ENCODE data around the gene IL21R.
A peak's percentile ranks its signal among the peaks of the same experiment; 100 is the strongest.
"Not testable (repeated sequence)": the region's sequence is repeated elsewhere in the genome, so short reads cannot be mapped to it uniquely, and the experiment has no call there.

The IL21R gene

DNA sequence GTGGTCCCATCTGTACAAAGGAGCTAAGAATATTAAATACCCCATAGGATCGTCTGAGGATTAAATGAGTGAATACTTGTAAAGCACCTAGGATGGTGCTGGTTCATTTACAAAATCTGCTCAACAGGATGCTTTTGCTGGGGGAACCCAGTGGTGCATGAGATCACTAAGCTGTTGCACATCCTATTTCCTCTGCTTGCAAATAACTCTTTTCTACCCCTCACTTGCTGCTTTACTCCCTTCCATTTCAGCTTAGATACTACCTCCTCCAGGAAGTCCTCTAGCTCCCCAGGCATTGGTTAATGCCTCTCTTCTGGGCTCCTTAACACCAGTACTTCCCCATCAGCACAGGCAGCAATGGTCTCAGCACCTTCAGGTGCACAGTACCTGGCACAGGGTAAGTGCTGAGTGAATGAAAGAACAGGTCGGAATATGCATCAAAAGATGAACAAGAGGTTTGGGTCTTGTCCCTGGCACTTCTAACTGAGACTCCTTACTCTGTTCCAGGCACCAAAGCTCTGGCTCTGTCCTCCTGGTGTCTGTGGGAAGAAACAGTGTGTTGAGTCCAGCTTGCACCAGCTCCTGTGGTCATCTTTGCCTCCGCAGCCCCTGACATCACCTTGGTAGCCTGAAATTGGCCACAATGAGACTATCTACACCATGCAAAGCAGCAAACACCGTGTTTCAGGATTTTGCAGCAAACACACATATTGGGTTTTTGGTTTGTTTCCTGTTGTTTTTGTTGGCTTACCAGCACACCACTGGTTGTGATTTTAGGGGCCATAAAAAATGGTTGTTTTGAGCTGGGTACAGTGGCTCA lies 24.1 kb upstream of the IL21R start:
- no peak for DNase-seq

DNA sequence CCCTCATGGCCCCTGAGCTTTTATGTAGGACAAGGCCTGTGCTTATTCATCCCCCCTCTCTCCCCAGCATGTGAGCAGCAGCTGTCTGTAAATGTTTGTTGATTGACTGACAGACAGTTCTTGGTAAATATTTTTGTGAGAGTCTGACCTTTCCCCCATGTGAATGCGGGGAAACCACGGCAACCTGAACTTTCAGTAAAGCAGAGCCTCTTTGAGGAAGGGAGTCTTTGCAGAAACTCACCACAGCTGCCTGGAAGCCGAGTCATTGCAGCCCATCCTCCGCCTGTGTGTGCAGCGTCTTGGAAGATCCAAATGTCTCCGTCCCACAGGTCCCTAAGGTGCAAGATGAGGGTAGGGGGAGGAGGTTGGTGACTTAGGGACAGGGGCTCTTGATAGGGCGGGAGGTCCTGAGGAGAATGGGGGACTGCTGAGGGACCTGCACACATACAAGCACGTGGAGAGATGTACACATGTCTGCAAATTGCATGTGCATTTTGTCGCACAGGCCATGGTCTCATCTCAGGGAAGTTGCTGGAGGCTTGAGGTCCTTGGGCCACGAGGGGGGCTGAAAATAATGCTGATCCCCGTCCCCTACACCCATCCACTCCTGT lies 23.0 kb upstream of the IL21R start:
- peak in 1 of 2 donors; percentile 46 for DNase-seq

DNA sequence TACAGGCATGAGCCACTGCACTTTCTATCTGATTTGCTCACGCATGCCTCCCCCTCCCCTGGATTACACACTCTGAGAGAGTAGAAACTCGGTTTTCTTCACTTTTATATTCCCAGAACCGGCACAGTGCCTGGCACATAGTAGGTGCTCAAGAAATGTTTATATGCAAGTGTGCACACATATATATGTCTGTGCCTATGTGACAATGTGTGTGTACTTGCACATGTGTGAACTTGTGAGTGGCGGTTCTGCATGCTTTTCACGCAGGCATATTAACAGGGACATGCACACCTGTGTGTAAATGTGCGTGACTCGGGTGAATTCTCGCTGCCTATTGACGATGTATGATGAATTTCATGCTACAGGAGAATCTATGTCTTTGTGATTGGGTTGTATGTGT lies 22.1 kb upstream of the IL21R start:
- no peak for DNase-seq

DNA sequence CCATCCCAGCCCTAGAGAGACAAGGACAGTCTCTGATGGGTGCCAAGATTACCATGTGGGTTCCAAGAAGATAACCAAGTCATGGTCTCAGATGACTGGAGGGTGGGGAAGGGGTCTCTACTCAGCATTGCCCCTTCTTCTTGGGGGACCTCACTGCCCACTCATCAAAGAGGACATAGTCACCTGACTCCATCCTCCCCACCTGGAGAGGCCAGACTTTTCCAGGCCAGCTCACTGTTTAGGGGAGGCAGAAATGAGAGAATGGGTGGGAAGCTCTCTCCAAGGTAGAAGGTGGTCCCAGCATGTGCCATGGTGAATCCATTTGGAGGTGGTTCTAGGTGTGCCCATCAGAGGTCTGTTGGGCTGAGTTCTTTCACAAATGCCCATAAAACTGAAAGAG lies 20.7 kb upstream of the IL21R start:
- peak in 1 of 2 donors; percentile 11 for DNase-seq

DNA sequence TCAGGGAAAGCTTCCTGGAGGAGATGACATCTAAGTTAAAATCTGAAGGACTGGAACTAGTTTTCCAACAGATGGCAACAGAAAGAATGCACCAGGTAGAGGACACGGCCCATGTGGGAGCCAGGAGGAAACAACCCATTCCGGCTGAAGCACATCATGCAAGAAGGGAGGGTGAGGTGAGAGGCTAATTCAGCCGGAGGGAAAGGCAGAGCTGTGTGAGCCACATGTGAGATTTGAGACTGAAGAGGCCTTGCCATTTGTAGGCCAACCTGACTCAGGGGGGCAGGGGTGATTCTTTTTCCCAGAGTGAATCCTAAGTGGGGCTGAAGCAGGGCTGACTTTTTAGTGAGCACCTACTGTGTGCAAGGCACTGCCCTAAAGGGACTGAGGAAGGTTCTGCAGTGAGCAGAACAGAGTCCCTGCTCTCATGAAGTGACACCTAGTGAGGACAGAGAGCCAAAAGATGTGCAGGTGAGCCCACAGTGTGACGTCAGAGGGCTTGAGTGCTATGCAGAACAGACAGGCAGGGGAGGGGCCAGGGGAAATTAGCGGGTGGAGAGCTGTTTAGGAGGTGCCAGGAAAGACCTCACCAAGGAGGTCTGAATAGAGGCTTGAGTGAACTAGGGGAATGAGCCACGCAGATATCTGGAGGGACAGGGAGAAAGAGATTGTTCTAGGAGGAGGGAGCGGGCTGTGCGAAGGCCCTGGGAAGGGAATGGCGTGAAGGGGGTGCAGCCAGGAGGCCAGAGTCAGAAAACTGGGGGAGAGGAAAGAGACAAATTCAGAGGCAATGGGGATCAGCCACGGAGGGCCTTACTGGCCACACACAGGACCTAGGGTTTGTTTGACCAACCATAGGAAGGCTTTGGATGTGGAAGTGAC lies 19.8 kb upstream of the IL21R start:
- peak in 1 of 2 donors; percentile 16 for DNase-seq

DNA sequence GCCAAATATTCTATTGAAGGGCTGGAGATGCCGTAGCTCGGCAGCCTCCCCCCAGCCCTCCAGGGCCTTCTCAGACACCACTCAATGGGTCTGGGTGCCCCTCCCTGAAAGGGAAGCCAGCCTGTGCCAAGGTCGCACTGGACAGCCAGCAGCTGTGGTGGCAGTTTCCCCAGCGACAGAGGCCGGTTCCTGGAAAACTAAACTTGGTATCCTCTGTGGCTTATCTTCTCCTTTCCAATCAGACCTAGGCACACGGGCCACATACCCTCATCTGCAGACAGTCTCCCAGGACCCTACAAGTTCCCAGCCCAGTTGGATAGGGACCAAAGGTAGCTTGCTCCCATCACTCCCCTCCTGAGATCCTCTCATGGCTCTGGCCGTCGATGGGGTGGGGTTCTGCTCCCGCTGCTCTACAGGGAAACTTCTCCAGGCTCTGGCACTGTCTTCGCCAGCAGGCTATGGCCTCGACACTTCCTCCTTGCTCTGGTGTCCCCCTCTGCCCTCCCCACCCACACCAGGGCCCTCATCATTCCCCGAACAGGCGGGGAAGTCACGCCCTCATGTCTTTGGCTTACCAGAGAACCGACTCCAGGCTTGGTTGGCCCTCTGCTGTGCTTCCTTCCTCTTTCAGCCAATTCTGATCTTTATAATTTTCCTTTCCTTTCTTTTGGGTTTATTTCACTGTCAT lies 18.3 kb upstream of the IL21R start:
- peak in 1 of 2 donors; percentile 9 for DNase-seq

DNA sequence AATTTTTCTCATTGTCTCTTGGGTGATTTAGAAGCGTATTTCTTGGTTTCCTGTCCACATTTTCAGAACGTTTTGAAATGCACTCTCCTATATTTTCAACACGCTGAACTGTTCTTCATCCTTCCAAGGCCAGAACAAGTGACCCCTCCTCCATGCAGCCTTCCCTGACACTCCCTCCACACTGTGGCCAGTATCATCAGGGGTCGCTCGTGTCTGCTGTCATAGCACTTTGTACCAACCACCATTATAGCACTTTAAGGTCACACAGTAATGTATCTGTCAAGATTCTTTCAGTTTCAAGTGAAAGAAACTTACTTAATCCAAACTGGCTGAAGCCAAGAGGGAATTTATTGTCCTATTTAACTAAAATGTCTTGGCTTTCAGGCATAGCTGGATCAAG lies 17.5 kb upstream of the IL21R start:
- no peak for DNase-seq

DNA sequence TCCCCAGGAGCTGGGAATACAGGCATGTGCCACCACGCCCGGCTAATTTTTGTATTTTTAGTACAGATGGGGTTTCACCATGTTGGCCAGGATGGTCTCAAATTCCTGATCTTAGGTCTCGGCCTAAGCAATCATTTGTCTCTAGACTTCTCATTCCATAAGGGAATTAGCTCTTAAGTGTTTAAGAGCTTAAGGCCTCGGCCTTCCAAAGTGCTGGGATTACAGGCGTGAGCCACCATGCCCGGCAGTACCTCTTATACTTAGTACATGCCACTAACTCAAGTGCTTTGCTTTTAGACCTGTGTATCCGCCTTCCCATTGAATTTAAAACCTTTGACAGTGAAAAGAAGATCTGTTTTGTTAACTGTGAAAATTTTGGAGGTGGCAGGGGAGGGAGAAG lies 16.6 kb upstream of the IL21R start:
- no peak for DNase-seq

DNA sequence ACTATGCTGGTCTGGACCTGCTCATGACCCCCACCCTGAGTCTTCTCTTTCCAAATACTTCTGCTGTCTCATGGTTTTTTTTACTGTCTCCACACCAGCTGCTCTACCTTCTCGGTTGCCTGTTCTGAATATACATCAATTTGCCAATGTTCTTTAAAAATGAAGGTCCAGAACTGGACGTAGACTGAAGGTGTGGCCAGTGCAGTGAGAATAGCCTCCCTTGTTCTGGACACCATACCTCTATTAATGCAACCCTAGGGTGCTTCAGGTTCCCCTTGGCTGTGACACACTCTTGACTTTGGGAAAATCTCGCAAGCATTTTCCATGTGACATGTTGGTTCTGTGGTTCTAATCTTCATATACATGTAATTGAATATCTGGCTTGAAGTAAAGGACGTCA lies 15.3 kb upstream of the IL21R start:
- no peak for DNase-seq

DNA sequence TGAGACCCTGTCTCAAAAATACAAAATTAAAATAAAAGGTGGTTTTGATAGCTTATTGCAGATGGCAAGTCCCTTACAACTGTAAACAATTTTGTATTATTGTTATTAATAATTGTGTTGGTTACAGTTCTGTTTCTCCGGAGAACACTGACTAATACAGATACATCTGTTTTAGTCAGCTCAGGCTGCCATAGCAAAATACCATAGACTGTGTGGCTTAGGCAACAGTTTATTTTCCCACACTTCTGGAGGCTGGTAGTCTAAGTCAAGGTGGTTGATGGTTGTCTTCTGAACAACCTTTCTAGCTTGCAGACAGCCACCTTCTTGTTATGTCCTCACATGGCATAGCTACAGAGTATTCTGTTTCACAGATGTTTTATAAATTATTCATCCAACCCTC lies 14.2 kb upstream of the IL21R start:
- DNase-seq: no peak

DNA sequence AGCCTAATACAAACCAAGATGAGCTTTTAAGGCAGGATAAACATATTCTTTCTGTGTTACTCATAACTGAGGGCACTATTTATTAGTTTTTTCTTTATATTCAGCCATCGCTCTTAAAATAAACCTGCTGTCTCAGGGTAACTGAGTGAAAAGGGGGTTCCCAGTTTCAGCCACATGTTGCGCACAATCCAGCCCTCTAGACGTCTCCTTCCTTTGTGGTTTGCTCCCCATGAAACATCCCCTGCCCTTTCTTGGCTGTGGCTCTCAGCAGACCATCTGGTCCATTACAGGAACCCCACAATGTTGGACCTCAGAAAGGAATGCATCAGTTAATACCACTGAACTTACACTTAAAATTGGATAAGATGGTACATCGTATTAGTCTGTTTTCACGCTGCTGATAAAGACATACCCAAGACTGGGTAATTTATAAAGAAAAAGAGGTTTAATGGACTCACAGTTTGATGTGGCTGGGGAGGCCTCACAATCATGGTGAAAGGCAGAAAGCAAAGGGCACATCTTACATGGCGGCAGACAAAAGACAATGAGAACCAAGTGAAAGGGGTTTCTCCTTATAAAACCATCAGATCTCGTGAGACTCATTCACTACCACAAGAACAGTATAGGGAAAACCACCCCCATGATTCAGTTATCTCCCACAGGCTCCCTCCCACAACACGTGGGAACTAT lies 12.6 kb upstream of the IL21R start:
- no peak for DNase-seq

DNA sequence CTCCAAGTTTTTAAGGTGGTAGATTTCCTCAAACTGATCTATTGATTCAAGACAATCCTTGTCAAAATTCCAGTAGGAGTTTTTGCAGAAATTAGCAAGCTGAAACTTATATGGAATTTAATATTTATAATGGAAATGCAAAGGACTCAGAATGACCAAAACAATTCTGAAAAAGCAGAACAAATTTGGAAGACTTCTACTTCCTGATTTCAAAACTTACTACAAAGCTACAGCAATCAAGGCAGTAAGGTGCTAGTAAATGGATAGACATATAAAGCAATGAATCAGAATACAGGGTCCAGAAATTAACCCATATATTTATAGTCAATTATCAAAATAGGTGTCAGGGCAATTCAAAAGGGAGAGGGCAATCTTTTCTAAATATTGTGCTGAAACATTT lies 11.8 kb upstream of the IL21R start:
- DNase-seq: no peak

DNA sequence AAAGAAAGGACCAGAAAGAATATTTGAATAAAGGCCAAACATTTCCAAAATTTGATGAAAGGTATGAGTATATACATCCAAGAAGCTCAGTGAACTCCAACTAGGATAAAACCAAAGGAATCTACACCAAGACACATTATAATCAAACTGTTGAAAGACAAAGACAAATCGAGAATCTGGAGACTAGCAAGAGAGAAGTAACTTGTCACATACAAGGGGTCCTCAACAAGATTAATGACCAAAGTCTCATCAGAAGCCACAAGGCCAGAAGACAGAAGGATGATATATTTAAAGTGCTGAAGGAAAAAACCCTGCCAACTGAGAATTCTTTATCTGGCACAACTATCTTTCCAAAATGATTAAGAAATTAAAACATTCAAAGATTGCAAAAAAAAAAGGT lies 9.3 kb upstream of the IL21R start:
- no peak for DNase-seq

DNA sequence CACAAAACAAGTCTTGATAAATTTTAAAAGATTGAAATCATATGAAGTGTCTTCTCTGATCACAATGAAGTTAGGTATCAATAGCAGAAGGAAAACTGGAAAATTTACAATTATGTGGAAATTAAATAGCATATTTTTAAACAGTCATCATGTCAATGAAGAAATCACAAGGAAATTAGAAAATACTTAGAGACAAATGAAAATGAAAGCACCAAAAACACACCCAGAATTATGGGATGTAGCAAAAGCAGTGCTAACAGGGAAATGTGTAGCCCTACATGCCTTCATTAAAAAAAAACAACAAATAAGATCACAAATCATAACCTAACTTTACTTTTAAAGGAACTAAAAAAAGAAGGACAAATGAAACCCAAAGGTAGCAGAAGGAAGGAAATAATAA lies 7.5 kb upstream of the IL21R start:
- DNase-seq: no peak

DNA sequence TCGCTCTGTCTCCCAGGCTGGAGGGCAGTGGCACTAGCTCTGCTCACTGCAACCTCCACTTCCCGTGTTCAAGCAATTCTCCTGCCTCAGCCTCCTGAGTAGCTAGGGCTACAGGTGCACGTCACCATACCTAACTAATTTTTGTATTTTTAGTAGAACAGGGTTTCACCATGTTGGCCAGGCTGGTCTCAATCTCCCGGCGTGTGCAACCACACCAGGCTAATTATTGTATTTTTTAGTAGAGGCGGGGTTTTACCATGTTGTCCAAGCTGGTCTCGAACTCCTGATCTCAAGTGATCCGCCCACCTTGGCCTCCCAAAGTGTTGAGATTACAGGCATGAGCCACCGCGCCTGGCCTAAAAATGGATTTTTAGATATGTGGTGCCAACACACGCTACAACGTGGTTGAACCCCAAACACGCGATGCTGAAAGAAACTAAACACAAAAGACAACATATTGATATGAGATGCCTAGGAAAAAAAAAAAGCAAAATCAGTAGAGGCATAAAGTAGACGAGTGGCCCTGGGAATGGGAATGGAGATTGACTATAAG lies 3.6 kb upstream of the IL21R start:
- DNase-seq: not testable (repeated sequence)

DNA sequence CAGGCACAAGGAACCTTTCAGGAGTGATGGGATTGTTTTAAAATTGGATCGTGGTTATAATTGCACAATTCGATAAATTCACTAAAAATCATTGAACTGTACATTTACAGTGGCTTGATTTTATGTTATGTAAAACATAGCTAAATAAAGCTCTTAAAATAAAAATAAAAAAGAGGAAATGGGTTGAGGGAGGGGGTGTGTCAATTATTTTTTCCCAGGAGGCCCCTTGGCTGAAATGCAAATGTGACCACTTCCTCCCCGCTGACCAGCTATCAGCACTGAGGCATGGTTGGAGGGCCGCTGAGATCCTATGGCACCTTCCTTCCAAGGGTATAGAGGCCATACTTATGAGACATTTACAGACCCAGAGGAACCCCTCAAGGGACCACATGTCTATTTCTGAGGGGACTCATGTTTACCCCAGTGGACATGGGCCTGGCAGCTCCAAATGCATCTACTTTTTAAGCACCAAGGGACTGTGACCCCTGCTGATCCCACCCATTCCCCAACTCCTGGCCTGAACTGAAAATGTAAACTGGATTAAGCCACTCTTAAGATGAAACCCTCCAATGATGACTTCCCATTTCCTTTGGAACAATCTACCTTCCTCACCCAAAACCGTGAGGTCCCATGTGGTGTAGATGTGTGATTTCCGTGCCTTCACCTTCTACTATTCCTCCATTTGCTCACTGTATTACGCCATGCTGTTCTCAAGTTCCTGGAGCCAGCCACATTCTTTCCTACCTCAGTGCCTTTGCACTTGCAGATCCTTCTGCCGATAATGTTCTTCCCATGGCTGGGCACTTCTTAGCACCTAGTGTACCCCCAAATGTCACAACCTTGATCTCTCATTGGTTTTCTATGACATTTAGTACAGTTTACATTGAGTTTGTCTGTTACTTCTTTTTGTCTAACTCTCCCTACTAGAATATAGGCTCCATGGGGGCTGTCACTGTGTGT lies 2.8 kb upstream of the IL21R start:
- DNase-seq: no peak

DNA sequence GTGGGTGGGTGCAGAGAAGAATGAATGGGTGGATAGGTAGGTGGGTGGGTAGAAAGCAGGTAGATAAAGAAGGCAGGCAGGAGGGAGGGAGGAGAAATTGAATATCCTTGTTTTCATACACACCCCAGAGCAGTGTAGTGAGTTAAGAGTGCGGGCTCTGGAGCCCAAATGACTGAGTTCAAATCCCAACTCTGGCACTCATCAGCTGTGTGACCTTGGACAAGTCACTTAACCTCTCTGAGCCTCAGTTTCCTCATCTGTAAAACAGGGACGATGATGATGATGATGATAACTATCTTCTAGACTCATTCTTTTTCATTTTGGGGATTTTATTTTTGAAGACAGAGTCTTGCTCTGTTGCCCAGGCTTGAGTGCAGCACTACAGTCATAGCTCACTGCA lies 2.0 kb upstream of the IL21R start:
- DNase-seq: no peak

DNA sequence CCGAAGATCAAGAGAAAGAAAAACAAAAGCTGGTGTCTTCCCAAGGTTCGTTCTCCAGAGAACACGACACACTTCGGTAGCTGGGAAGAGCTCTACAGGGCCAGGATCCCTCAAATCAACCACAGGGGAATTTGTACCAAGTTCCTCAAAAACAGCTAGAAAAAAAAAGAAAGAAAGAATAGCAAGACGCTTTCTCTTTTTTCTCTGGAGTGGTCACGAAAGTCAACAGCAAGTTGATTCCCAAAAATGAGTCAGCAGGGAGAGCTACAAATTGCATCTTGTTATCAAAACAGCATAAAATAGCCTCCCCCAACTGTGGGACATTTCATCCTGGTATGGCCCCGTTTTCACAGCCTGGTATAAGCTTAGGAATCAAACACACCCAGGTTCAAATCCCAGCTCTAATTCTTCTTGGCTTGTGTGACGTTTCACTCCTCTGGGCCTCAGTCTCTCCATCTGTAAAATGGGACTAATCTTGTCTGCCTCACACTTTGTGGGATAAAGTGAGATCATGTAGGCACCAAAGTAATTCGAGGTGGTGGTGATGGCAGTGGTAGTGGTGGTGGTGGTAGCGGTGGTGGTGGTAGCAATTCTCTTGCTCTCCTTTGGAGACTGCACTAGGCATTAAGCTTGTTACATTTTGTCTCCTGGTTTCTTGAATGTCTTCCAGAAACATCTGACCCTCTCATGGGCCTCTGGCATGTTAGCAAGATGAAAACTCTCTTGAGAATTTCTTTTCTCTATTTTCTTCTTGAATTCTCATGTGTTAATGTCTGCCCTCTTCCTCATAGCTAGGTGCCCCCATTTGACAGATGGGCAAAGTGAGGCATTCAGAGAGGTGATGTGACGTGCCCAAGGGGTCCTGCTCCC lies 988 bp upstream of the IL21R start:
- DNase-seq: no peak

DNA sequence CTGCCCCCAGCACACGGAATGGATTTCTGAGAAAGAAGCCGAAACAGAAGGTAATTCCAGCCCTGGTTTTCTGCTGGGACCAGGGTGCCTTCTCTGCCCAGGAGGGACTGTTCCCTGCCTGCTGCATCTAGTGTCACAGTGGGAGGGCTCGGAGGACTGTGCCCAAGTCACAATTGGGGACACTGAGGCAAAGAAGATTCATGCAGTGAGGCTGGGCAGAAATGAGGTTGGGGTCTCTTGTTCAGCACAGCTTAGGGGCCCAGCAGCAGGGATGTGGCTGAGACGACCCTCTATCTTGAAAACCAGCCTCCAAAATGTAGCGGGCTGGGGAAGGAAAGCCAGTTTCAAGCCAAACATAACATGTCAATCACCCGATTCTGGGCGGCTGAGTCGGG lies 592 bp downstream of the IL21R start:
- DNase-seq: no peak

All from stimulated activated CD4-positive, alpha-beta T cell treated with anti-CD3 and anti-CD28 coated beads, Interleukin-2, amount 100 ng/mL, for 24 hours (primary cell).